EL (cell line): Measurements from ENCODE around the gene SYNJ2.
"Not testable (repeated sequence)": the region's sequence is repeated elsewhere in the genome, so short reads cannot be mapped to it uniquely, and the experiment has no call there.

ENCODE experiments used
- DNase-seq: peaks from one replicate; pipeline ENCODE4 v3.0.0-alpha.2; 2016

Gene SYNJ2

GRCh38 chr6:157955675-157956074 lies 26.0 kb upstream of the SYNJ2 start:
- no peak for DNase-seq

- DNase-seq: no peak
Measured at GRCh38 chr6:157956171-157956730, 25.4 kb upstream of the SYNJ2 start.

DNA sequence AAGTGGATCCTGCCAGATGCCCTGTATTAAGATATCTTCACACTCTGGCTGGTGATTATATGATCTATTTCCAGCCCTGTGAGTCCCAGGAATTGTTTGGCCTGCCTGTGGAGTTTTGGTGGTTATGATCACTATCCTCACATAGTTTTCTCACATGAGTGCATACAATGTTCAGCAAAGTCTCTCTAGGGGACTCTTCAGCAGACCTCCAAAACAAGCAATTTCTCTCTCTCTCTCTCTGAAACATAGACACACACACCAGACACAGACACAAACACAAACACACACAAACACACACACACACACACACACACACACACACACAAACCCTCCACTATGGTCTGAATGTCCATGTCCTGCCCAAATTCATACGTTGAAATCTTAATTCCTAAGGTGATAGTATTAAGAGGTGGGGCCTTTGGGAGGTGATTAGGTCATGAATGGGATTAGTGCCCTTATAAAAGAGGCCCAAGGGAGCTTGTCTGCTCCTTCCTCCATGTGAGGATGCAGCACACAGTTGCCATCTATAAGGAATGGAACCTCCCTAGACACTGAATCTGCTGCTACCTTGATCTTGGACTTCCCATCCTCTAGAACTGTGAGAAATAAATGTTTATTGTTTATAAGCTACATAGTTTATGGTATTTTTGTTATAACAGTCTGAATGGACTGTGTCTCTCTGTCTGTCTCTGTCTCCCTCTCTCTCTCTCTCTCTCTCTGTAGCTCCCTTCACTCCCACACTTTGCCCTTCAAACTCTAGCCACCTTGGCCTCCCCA lies 22.0 kb upstream of the SYNJ2 start:
- DNase-seq: no peak

DNA sequence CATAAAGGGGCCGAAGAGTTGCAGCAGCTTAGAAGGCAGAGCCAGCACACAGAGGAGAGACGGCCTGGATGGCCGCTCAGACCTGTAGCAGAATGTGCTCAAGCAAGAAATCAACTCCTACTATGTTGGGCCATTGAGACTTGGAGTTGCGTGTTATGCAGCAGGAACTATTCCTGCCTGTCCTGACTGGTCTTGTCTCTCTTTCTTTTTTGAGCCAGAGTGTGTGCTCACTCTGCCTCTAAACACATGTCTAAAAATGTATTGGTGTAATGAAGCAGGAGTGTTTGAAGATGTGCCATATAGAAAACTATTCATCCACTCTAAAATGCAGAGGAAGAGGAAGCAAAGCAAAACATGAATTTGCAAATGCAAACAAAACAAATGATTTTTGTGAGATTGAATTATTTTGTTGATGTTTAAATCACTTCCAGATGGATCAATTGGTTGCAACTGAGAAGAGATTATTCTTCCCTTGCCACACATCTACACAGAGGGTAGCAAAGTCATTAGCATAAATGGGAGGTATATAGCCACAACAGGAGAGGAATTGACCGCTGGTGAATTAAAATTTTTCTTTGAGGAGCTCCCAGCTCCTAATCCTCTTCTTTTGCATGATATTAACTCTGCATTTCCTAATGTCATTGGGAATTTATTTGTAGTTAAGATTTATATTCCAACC lies 20.4 kb upstream of the SYNJ2 start:
- no peak for DNase-seq

- DNase-seq: no peak
Measured at GRCh38 chr6:157961832-157962575, 19.7 kb upstream of the SYNJ2 start.

DNA sequence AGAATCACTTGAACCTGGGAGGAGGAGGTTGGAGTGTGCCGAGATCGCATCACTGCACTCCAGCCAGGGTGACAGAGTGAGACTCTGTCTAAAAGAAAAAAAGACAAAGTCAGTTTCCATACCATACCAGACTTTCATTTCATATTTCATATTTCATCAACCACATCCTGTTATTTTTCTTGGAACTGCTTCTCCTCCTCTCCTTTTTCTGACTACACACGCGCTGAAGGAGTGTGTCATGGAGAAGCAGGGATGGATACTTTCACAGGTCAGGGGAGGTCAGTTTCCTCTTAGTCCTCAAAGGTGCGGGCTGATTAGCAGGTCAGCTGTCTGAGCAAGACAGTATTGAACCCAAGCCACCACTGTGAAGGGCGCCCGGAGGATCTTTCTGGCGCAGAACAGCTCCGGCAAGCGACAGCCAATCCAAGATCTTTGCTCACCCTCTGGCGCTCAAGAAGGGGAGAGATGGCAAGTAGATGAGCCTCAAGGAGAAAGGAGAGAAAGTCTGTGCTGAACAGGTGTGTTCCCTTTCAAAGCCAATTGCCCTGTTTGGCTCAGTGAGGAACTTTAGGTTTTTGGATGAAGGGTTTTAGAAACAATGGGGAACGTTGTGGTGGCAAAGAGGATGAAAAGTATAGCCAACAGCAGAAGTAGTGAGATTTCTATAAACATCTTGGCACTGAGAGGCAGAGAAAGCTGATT lies 18.9 kb upstream of the SYNJ2 start:
- DNase-seq: peak; percentile 73

- DNase-seq: no peak
Measured at GRCh38 chr6:157964100-157964499, 17.6 kb upstream of the SYNJ2 start.

GRCh38 chr6:157965387-157965786 lies 16.3 kb upstream of the SYNJ2 start:
- DNase-seq: no peak

DNA sequence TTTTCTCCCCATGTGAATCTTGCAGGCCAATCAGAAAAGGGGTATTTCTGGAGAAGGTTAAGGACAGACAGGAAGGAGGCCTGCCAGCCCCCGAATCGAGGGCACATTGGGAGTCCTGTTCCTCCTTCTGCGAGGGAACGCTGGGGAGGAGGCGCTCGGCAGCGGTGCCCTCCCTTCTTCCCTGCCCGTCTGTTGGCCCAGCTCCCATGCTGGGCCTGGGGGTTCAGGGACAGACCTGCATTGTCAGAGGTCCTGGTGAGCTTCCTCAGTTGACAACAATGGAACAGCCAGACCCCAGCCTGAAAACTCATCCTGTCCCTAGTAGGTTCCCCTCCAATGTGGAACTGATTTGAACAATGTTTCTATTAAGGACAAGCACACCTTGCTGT lies 15.1 kb upstream of the SYNJ2 start:
- no peak for DNase-seq

- no peak for DNase-seq
Measured at GRCh38 chr6:157967020-157967419, 14.6 kb upstream of the SYNJ2 start.

- DNase-seq: no peak
Measured at GRCh38 chr6:157967486-157967885, 14.2 kb upstream of the SYNJ2 start.

GRCh38 chr6:157972177-157972576 lies 9.5 kb upstream of the SYNJ2 start:
- not testable (repeated sequence) for DNase-seq

GRCh38 chr6:157974341-157974894 lies 7.2 kb upstream of the SYNJ2 start:
- DNase-seq: peak; percentile 80

GRCh38 chr6:157974967-157975366 lies 6.7 kb upstream of the SYNJ2 start:
- no peak for DNase-seq

DNA sequence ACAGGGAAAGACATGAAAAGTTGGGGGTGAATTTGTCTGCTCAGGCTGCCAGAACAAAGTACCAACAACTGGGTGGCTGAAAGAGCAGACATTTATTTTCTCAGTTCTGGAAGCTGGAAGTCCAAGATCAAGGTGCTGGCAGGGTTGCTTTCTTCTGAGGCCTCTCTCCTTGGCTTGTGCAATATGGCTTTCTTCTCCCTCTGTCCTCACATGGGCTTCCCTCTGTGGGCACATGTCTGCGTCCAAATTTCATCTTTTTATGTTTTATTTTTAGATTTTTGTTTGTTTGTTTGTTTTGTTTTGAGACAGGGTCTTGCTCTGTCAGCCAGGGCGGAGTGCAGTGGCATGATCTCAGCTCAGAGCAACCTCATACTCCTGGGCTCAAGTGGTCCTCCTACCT lies 6.2 kb upstream of the SYNJ2 start:
- no peak for DNase-seq

DNA sequence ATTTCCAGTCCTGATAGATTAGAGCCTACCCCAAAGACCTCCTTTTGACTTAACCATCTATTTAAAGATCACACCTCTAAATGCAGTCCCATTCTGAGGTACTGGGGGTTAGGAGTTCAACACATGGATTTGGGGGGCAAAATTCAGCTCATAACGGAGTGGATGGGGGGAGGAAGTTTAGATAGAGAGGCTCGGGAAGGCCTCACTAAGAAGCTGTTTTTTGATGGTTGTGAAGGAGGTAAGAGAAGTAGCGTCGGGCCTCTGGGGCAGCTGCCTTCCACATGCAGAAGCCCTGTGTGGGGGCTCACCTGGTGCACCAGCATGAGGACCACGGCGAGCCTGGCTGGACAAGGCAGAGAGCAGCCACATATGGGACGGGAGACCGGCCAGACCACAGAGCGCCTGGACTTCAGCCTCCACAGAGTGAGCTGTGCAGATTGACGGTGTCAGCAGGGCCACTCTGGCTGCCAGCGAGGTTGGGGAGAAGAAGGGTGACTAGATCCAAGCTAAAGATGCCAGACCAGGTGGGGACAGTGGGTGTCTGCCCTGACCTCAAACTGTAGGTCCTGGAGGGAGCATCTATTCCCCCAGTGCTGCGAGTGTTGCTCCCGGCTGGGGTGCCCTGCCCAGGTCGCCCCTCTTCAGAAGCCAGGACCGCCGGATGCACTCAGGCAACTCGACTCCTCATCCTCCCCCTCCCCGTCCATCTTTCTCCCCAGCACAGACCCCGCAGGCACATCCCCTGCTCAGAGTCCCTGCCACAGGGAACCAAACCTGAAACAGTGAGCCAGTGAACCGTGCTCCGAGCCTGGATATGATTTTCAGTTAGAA lies 5.1 kb upstream of the SYNJ2 start:
- DNase-seq: no peak

- DNase-seq: no peak
Measured at GRCh38 chr6:157977176-157977804, 4.4 kb upstream of the SYNJ2 start.

DNA sequence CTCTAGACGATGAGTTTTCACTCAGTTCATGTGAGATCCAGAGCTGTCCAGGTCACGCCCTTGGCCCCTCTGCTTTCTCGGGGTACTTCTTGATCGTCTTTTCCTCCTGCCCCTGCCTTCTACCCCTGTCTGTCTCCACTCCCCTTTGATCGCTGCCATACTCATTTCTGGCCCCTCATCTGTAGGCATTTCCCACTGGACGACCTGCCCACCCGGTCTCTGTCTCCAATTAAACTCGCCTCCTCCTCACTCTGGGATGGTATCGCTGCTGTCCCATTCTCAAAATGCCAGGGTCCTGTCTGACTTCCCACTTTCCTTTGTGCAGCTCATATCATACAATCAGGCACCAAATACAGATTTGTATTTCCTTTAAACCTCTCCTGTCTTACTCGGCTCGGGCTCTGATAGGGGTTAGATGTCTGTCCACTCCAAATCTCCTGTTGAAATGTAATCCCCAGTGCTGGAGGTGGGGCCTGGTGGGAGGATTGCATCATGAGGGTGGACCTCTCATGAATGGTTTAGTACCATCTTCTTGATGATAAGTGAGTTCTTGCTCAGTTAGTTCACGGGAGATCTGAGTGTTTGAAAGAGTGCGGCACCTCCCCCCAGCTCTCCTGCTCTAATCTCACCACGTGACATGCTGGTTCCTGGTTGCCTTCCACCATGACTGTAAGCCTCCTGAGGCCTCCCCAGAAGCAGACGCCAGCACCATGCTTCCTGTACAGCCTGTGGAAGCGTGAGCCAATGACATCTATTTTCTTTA lies 3.5 kb upstream of the SYNJ2 start:
- no peak for DNase-seq

DNA sequence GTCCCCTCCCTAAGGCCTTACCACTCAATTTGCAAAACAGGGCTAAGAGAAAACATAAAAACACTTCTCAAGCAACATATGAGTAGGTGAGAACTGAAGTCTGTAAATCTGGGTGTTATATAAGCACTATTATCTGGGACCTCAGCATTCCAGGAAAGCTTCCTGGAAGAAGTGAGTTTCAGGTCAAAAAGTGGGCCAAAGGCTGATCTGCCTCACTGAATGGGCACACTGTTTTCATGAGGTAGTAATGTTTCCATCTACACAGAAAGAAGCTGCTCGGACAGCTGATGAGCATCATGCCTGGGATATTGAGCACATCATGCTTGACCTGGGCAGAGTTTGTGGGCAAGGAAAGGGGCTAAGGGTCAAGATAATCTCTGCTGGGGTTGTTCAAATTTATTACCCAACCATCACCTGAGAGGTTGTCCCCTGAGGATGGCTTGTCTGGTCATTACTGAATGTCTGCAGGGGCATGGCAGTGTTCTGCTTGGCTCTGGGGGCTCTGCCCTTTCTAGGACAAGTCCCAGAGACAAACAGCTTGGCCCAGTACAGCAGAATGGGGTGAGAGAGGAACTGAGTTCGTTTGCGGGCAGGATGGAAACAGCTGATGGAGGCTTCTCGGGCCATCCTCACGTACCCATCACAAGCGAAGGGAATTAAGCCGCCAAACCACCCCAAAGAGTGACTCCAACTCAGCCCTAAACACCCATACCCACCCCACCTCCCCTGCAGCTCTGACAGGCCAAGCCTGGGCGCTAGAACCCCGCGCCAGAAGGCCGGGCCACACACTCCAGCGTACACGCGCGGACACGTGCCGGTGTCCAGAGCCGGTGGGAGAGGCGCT lies 1.2 kb upstream of the SYNJ2 start:
- DNase-seq: no peak

DNA sequence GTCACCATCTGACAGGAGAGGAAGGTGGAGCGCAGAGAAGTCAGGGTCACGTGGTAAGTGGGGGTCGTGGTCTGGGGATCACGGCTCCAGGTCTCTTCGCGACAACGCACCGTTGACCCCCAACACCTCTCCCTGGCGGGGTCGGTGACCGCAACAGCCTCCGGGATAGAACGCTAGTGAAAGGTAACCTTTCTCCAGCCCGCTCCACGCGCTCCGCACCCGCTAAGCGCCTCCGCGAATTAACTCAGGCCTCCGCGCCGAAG lies 600 bp upstream of the SYNJ2 start:
- DNase-seq: no peak
